NB4 (cell line): Measurements from ENCODE around the gene CRYAB.

Experiments
- TF ChIP-seq, protein P1 (sequence below): IDR thresholded peaks from one replicate; pipeline ENCODE4 v1.5.1; 2012; ENCODE audit warnings: low read depth, low read length
- TF ChIP-seq, protein P2 (sequence below): IDR thresholded peaks from 2 replicates; pipeline ENCODE4 v1.6.1; 2011; ENCODE audit warnings: low read depth, low read length

DNA sequence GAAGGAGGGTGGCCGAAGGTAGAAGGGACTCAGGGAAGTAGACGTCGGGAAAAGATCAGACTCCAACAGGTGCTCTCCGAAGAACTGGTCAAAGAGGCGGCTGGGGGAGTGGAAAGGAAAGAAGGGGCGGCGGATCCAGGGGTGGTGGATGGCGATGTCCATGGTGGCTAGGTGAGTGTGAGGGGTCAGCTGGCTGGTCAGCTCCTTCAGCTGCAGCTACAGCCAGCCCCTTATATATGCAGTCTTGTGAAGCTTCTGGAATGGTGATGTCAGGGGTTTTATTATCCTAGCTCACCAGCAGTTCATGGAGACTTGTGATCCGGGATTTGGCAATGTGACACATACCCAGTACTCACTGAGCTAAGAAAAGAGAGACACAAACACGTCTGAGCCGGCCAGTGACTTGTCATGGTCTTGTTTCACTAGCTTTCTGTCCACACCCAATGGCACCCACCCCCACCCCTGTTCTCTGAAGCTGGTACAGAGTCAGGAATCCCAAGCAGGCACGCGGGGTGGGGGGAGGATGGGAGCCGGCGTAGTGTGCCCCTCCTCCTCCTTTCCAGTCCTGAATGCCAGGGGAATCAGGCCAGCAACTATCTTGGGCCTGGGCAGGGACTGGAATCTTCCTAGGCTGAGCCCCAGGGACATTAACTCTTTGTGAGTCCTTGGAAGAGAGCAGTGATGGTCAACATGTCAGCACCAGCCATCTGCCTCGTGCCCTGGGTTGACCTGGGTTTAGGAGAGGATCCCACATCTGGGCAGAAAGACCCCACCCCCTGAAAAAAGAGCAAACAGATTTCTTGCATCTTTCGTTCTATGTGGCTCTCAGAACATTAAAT is at the start of gene CRYAB:
- TF ChIP-seq, protein P1, sequence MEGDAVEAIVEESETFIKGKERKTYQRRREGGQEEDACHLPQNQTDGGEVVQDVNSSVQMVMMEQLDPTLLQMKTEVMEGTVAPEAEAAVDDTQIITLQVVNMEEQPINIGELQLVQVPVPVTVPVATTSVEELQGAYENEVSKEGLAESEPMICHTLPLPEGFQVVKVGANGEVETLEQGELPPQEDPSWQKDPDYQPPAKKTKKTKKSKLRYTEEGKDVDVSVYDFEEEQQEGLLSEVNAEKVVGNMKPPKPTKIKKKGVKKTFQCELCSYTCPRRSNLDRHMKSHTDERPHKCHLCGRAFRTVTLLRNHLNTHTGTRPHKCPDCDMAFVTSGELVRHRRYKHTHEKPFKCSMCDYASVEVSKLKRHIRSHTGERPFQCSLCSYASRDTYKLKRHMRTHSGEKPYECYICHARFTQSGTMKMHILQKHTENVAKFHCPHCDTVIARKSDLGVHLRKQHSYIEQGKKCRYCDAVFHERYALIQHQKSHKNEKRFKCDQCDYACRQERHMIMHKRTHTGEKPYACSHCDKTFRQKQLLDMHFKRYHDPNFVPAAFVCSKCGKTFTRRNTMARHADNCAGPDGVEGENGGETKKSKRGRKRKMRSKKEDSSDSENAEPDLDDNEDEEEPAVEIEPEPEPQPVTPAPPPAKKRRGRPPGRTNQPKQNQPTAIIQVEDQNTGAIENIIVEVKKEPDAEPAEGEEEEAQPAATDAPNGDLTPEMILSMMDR, result no peak
- TF ChIP-seq, protein P2, sequence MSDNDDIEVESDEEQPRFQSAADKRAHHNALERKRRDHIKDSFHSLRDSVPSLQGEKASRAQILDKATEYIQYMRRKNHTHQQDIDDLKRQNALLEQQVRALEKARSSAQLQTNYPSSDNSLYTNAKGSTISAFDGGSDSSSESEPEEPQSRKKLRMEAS, result no peak
